Testis (tissue), 2 donors: ENCODE measurements around the gene CHPF.

Source experiments
- CTCF ChIP-seq, 3 experiments: fragments of 450-650 bp in 2 of 3; fragments of 200-600 bp in 1 of 3; sonication (generic) in 1 of 3; IDR thresholded peaks; one replicate each; pipeline ENCODE4 v1.5.1; 2016 to 2019; ENCODE audit warnings: antibody characterized with exemption in 3 of 3, mild to moderate bottlenecking in 2 of 3, moderate library complexity in 1 of 3
- POLR2A ChIP-seq: fragments of 450-650 bp; IDR thresholded peaks from one replicate; pipeline ENCODE4 v1.6.1; 2017; ENCODE audit warnings: antibody characterized with exemption, mild to moderate bottlenecking, moderate library complexity

DNA sequence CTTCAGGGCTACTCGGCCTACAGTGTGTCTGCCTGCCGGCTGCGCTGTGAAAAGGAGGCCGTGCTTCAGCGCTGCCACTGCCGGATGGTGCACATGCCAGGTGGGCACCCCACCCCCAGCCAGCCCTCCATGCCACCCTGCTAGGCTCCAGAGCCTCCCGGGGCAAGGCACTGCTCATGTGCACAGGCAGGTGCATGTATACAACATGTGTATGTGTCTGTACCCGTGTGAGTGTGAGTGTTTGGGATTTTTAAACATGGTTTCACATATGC lies 11.3 kb downstream of the CHPF start:
- TF ChIP-seq POLR2A = no peak
- no peak for TF ChIP-seq CTCF (IDR thresholded peaks at IDR 0.05)
